ENCODE measurements around the gene GRID2. TPM values are rescaled to one million over a fixed set of nuclear protein-coding genes. Genes with fewer than 3 reads are reported as not detected.

Gene GRID2
- total RNA-seq, 1 donor: 0.63 TPM

GRCh38 chr4:93732509-93732908 lies 1428.7 kb downstream of the GRID2 start:
- no peak for DNase-seq (ENCODE audit: low read depth)
- no peak for TF ChIP-seq CTCF (IDR thresholded peaks at IDR 0.05; ENCODE audit: insufficient read depth, low read length)

GRCh38 chr4:93740890-93741289 lies 1437.1 kb downstream of the GRID2 start:
- DNase-seq (ENCODE audit: low read depth): no peak
- TF ChIP-seq CTCF (IDR thresholded peaks at IDR 0.05; ENCODE audit: insufficient read depth, low read length): no peak
- H3K4me3 ChIP-seq (ENCODE audit: low read depth, low read length): no peak overlapping the region

More at GRCh38 chr4:93732509-93732908, 1428.7 kb downstream of the GRID2 start:
- no peak overlapping the region for H3K4me3 ChIP-seq (ENCODE audit: low read depth, low read length)

- no peak for TF ChIP-seq CTCF (IDR thresholded peaks at IDR 0.05; ENCODE audit: insufficient read depth, low read length)
- H3K4me3 ChIP-seq (ENCODE audit: low read depth, low read length): no peak overlapping the region
- no peak for DNase-seq (ENCODE audit: low read depth)
Observed at GRCh38 chr4:93743022-93743421, 1439.3 kb downstream of the GRID2 start.

GRCh38 chr4:93743635-93744034 lies 1439.9 kb downstream of the GRID2 start:
- no peak for TF ChIP-seq CTCF (IDR thresholded peaks at IDR 0.05; ENCODE audit: insufficient read depth, low read length)
- no peak for DNase-seq (ENCODE audit: low read depth)
- no peak overlapping the region for H3K4me3 ChIP-seq (ENCODE audit: low read depth, low read length)

- no peak for DNase-seq (ENCODE audit: low read depth)
- no peak for TF ChIP-seq CTCF (IDR thresholded peaks at IDR 0.05; ENCODE audit: insufficient read depth, low read length)
- no peak overlapping the region for H3K4me3 ChIP-seq (ENCODE audit: low read depth, low read length)
Observed at GRCh38 chr4:93744961-93745360, 1441.2 kb downstream of the GRID2 start.

- no peak overlapping the region for H3K4me3 ChIP-seq (ENCODE audit: low read depth, low read length)
- no peak for DNase-seq (ENCODE audit: low read depth)
Observed at GRCh38 chr4:93746031-93746430, 1442.3 kb downstream of the GRID2 start.

More at GRCh38 chr4:93746031-93746430, 1442.3 kb downstream of the GRID2 start:
- TF ChIP-seq CTCF (IDR thresholded peaks at IDR 0.05; ENCODE audit: insufficient read depth, low read length): no peak

All from fibroblast of the aortic adventitia (primary cell).